AG04449 (cell line): ENCODE results near the gene ZMYM1.

ENCODE experiments used
- CTCF ChIA-PET: fragments of 350-600 bp; formaldehyde crosslinking; extraction: SDS; loops from one replicate; lab custom pipeline; 2021; ENCODE audit warnings: antibody characterized with exemption; lab: Yijun Ruan, JAX
- POLR2A ChIA-PET: fragments of 400-600, 350-600 bp; formaldehyde crosslinking; extraction: SDS; loops from one replicate; lab custom pipeline; 2020; ENCODE audit warnings: antibody characterized with exemption, inconsistent platforms; lab: Yijun Ruan, JAX
- DNase-seq: peaks from one replicate; pipeline ENCODE4 v3.0.0-alpha.2; 2010; ENCODE audit warnings: low read depth, low spot score
- H3K4me3 ChIP-seq: 2 replicates; pipeline ENCODE4 v1.5.1; 2011; ENCODE audit warnings: low read depth, mild to moderate bottlenecking, control low read depth, low read length
- TF ChIP-seq, protein P1 (sequence below): IDR thresholded peaks from one replicate; pipeline ENCODE4 v1.5.1; 2011; ENCODE audit warnings: mild to moderate bottlenecking, moderate library complexity, low read length, control low read depth, inconsistent platforms; ENCODE audit not compliant: insufficient read depth; ENCODE audit errors: missing control alignments

Gene ZMYM1

GRCh38 chr1:35085421-35085820, 6.2 kb downstream of the ZMYM1 start:
- POLR2A ChIA-PET = no interaction called here
- no peak overlapping the region for H3K4me3 ChIP-seq
- TF ChIP-seq, protein P1, sequence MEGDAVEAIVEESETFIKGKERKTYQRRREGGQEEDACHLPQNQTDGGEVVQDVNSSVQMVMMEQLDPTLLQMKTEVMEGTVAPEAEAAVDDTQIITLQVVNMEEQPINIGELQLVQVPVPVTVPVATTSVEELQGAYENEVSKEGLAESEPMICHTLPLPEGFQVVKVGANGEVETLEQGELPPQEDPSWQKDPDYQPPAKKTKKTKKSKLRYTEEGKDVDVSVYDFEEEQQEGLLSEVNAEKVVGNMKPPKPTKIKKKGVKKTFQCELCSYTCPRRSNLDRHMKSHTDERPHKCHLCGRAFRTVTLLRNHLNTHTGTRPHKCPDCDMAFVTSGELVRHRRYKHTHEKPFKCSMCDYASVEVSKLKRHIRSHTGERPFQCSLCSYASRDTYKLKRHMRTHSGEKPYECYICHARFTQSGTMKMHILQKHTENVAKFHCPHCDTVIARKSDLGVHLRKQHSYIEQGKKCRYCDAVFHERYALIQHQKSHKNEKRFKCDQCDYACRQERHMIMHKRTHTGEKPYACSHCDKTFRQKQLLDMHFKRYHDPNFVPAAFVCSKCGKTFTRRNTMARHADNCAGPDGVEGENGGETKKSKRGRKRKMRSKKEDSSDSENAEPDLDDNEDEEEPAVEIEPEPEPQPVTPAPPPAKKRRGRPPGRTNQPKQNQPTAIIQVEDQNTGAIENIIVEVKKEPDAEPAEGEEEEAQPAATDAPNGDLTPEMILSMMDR = no peak
- CTCF ChIA-PET = no interaction called here
- DNase-seq = no peak

DNA sequence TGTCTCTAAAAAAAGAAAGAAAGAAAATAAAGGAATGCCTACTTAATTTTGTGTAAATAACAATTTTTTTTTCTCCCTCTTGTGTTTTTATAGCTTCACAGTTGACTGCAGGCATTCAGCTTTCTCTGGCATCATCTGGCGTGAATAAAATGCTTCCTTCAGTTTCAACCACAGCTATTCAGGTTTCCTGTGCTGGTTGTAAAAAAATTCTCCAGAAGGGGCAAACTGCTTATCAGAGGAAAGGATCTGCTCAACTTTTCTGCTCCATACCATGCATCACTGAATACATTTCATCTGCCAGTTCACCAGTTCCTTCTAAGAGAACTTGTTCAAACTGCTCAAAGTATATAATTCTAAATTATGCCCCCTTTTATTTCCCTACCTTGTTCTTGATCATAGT, 18.0 kb downstream of the ZMYM1 start:
- DNase-seq = peak; percentile 64
- ChIA-PET POLR2A (no interaction called here), CTCF (no interaction called here)
- no peak overlapping the region for H3K4me3 ChIP-seq
- TF ChIP-seq, protein P1 = no peak

- POLR2A ChIA-PET = no interaction called here
- TF ChIP-seq, protein P1 = no peak
- peak; percentile 68 for DNase-seq
- CTCF ChIA-PET = interaction anchor here (1.6 kb wide), 1 partner anchor 9 kb away, joined by 3 read pairs; no protein-coding TSS in a partner anchor
- H3K4me3 ChIP-seq = no peak overlapping the region
Measured at GRCh38 chr1:35111106-35111505, 31.9 kb downstream of the ZMYM1 start.

GRCh38 chr1:35112668-35113067, 33.5 kb downstream of the ZMYM1 start:
- TF ChIP-seq, protein P1 = no peak
- ChIA-PET CTCF (interaction anchor here (1.0 to 1.6 kb wide), 3 partner anchors 8 to 15 kb away, joined by 3 read pairs; no protein-coding TSS in a partner anchor), POLR2A (no interaction called here)
- H3K4me3 ChIP-seq = no peak overlapping the region
- no peak for DNase-seq

DNA sequence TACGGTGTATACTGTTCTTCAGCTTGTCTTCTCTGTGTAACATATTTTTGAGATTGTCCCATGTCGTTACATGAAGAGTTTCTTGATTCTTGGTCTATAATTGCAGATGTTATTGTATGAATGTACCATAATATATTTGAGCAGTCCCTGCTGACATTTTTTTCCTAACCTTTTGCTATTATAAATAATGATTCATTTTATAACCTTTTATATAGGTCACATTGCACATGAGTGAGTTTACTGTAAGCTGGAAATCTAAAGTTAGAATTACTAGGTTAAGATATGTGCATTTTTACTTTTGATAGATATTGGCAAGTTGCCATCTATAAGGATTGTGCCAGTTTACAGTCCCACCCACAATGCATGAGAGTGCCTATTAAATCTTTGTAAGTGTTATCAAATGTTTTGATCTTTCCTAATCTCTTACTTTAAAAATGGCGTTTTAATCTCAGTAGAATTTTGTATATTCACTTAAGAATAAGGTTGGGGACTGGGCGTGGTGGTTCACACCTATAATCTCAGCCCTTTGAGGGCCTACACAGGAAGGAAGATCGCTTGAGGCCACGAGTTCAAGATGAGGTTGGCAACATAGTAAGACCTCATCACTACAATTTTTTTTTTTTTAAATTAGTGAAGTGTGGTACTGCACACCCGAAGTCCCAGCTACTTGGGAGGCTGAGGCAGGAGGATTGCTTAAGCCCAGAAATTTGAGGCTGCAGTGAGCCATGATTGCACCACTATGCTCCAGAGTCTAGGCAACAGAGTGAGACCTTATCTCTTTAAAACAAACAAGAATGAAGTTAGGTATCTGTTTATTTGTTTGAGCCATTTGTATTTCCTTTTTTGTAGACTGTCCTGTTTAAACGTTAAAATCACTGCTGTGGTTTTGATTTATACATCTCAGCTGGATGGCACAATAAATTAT, 36.5 kb downstream of the ZMYM1 start:
- no peak for DNase-seq
- TF ChIP-seq, protein P1 = no peak
- H3K4me3 ChIP-seq = no peak overlapping the region
- ChIA-PET POLR2A (no interaction called here), CTCF (no interaction called here)

- ChIA-PET POLR2A (interaction anchor here (0.8 kb wide), 1 partner anchor 135 kb away, joined by 3 read pairs; the partner anchor contains the start of gene TMEM35B), CTCF (interaction anchor here (0.7 to 1.6 kb wide), 4 partner anchors 9 to 223 kb away, joined by 3 read pairs; partner anchors contain the start of gene ZMYM1)
- H3K4me3 ChIP-seq = peak overlapping the region; percentile 44
Measured at GRCh38 chr1:35120458-35121133, 41.4 kb downstream of the ZMYM1 start.

More at GRCh38 chr1:35120458-35121133, 41.4 kb downstream of the ZMYM1 start:
- no peak for DNase-seq
- TF ChIP-seq, protein P1 = no peak
